Nephron (organoid): ENCODE measurements around the gene SLMAP.

Experiments
- H3K27ac Mint-ChIP-seq, 3 experiments: 2 replicates each; pipeline ENCODE4 v1.8.0; 2020; ENCODE audit warnings: mixed read lengths in 3 of 3, mild to moderate bottlenecking in 2 of 3, moderate library complexity in 1 of 3
- H3K27me3 Mint-ChIP-seq: 2 replicates; pipeline ENCODE4 v1.8.0; 2021; ENCODE audit warnings: low read depth, mild to moderate bottlenecking, moderate library complexity, mixed read lengths
- H3K36me3 Mint-ChIP-seq: 2 replicates; pipeline ENCODE4 v1.8.0; 2020; ENCODE audit warnings: low read depth, mixed read lengths
- H3K4me1 Mint-ChIP-seq: 2 replicates; pipeline ENCODE4 v1.8.0; 2020; ENCODE audit warnings: mixed read lengths
- H3K4me3 Mint-ChIP-seq, 3 experiments: 2 replicates each; pipeline ENCODE4 v1.8.0; 2020; ENCODE audit warnings: mild to moderate bottlenecking in 3 of 3, mixed read lengths in 3 of 3, moderate library complexity in 2 of 3
- H3K9me3 Mint-ChIP-seq: 2 replicates; pipeline ENCODE4 v1.8.0; 2020; ENCODE audit warnings: mixed read lengths
- TF ChIP-seq, protein P1 (sequence below), 3 experiments: fragments of 200-600 bp; sonication (generic); IDR thresholded peaks; one replicate each; pipeline ENCODE4 v1.5.0; 2021; ENCODE audit warnings: antibody characterized with exemption in 3 of 3; ENCODE audit not compliant: unreplicated experiment in 3 of 3

The SLMAP gene

DNA sequence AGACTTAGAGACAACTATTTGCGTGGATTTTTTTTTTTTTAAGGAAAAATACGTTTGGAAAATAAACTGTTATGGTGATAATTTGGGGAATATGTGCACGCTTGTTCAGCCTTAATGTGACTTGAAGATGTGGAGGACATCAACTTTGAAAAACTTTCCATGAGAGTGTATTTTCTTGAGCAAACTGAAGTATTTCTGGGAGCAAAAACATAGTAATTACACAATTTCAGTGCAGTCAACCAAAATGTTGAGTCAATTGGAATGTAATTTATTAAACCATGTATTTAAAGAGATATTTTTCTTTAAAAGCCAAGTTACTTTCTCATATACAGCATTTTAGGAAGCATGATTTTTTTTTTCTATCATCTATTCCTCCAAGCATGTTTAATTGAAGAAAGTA, 171.8 kb downstream of the SLMAP start:
- H3K27me3 Mint-ChIP-seq: no peaks in the 10 kb centered on the region
- no peak overlapping the region for H3K27ac Mint-ChIP-seq
- H3K36me3 Mint-ChIP-seq: peaks cover 44% of the 10 kb centered on the region
- no peaks in the 10 kb centered on the region for H3K4me1 Mint-ChIP-seq
- H3K9me3 Mint-ChIP-seq: no peaks in the 10 kb centered on the region
- TF ChIP-seq, protein P1, sequence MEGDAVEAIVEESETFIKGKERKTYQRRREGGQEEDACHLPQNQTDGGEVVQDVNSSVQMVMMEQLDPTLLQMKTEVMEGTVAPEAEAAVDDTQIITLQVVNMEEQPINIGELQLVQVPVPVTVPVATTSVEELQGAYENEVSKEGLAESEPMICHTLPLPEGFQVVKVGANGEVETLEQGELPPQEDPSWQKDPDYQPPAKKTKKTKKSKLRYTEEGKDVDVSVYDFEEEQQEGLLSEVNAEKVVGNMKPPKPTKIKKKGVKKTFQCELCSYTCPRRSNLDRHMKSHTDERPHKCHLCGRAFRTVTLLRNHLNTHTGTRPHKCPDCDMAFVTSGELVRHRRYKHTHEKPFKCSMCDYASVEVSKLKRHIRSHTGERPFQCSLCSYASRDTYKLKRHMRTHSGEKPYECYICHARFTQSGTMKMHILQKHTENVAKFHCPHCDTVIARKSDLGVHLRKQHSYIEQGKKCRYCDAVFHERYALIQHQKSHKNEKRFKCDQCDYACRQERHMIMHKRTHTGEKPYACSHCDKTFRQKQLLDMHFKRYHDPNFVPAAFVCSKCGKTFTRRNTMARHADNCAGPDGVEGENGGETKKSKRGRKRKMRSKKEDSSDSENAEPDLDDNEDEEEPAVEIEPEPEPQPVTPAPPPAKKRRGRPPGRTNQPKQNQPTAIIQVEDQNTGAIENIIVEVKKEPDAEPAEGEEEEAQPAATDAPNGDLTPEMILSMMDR (IDR thresholded peaks at IDR 0.05; ENCODE audit: unreplicated experiment in 3 of 3): no peak
- H3K4me3 Mint-ChIP-seq: no peak overlapping the region

GRCh38 chr3:57928511-57928910, 172.4 kb downstream of the SLMAP start:
- no peak overlapping the region for H3K4me3 Mint-ChIP-seq
- H3K27me3 Mint-ChIP-seq: no peaks in the 10 kb centered on the region
- H3K4me1 Mint-ChIP-seq: no peaks in the 10 kb centered on the region
- no peaks in the 10 kb centered on the region for H3K9me3 Mint-ChIP-seq
- peaks cover 39% of the 10 kb centered on the region for H3K36me3 Mint-ChIP-seq
- no peak overlapping the region for H3K27ac Mint-ChIP-seq
- TF ChIP-seq, protein P1 (IDR thresholded peaks at IDR 0.05; ENCODE audit: unreplicated experiment in 3 of 3): no peak

DNA sequence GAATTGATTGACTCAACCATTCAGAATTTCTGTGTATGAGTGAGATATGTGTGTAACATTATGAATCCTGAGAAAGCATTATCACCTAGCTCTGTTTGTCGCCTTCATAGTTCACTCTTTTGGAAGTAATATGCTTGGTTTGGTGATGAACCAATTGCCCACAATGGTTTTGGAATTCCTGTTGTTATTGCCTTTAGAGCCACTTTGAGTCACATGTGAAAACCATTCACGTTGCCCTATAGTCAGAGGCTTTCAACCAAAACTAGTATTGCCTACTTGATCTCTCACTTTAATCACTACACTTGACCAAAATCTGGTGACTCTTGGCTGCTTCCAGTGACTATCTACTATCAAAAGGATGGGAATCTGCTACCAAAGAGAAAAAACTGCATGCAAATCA, 173.9 kb downstream of the SLMAP start:
- H3K9me3 Mint-ChIP-seq: no peaks in the 10 kb centered on the region
- no peaks in the 10 kb centered on the region for H3K4me1 Mint-ChIP-seq
- no peaks in the 10 kb centered on the region for H3K27me3 Mint-ChIP-seq
- no peak overlapping the region for H3K4me3 Mint-ChIP-seq
- H3K27ac Mint-ChIP-seq: no peak overlapping the region
- TF ChIP-seq, protein P1 (IDR thresholded peaks at IDR 0.05; ENCODE audit: unreplicated experiment in 3 of 3): no peak
- peaks cover 27% of the 10 kb centered on the region for H3K36me3 Mint-ChIP-seq

GRCh38 chr3:57933602-57934001, 177.5 kb downstream of the SLMAP start:
- Mint-ChIP-seq H3K27me3 (no peaks in the 10 kb centered on the region), H3K4me3 (no peak overlapping the region), H3K36me3 (peaks cover 11% of the 10 kb centered on the region), H3K4me1 (no peaks in the 10 kb centered on the region), H3K9me3 (no peaks in the 10 kb centered on the region), H3K27ac (no peak overlapping the region)
- TF ChIP-seq, protein P1 (IDR thresholded peaks at IDR 0.05; ENCODE audit: unreplicated experiment in 3 of 3): no peak

GRCh38 chr3:57934373-57934772, 178.3 kb downstream of the SLMAP start:
- H3K4me1 Mint-ChIP-seq: no peaks in the 10 kb centered on the region
- no peak overlapping the region for H3K4me3 Mint-ChIP-seq
- TF ChIP-seq, protein P1 (IDR thresholded peaks at IDR 0.05; ENCODE audit: unreplicated experiment in 3 of 3): no peak
- H3K27ac Mint-ChIP-seq: no peak overlapping the region
- H3K36me3 Mint-ChIP-seq: peaks cover 11% of the 10 kb centered on the region
- H3K9me3 Mint-ChIP-seq: no peaks in the 10 kb centered on the region
- H3K27me3 Mint-ChIP-seq: no peaks in the 10 kb centered on the region

- peaks cover 4% of the 10 kb centered on the region for H3K4me1 Mint-ChIP-seq
- H3K36me3 Mint-ChIP-seq: peaks cover 7% of the 10 kb centered on the region
Measured at GRCh38 chr3:57935539-57935938, 179.4 kb downstream of the SLMAP start.

More at GRCh38 chr3:57935539-57935938, 179.4 kb downstream of the SLMAP start:
- Mint-ChIP-seq H3K27ac (no peak overlapping the region), H3K27me3 (no peaks in the 10 kb centered on the region), H3K4me3 (no peak overlapping the region), H3K9me3 (no peaks in the 10 kb centered on the region)
- TF ChIP-seq, protein P1 (IDR thresholded peaks at IDR 0.05; ENCODE audit: unreplicated experiment in 3 of 3): no peak
